Loucy (cell line): Measurements from ENCODE around the gene TRAPPC14.

Experiments used
- EZH2phosphoT487 ChIP-seq: fragments of 200-600 bp; IDR thresholded peaks from 2 replicates; pipeline ENCODE4 v1.6.1; 2018; ENCODE audit warnings: antibody characterized with exemption, mild to moderate bottlenecking, moderate library complexity, borderline replicate concordance
- TF ChIP-seq, protein P1 (sequence below): fragments of 200-600 bp; sonication (generic); conservative IDR thresholded peaks from 2 replicates; pipeline ENCODE4 v1.5.1; 2014; ENCODE audit warnings: mild to moderate bottlenecking, antibody characterized with exemption, low read length

DNA sequence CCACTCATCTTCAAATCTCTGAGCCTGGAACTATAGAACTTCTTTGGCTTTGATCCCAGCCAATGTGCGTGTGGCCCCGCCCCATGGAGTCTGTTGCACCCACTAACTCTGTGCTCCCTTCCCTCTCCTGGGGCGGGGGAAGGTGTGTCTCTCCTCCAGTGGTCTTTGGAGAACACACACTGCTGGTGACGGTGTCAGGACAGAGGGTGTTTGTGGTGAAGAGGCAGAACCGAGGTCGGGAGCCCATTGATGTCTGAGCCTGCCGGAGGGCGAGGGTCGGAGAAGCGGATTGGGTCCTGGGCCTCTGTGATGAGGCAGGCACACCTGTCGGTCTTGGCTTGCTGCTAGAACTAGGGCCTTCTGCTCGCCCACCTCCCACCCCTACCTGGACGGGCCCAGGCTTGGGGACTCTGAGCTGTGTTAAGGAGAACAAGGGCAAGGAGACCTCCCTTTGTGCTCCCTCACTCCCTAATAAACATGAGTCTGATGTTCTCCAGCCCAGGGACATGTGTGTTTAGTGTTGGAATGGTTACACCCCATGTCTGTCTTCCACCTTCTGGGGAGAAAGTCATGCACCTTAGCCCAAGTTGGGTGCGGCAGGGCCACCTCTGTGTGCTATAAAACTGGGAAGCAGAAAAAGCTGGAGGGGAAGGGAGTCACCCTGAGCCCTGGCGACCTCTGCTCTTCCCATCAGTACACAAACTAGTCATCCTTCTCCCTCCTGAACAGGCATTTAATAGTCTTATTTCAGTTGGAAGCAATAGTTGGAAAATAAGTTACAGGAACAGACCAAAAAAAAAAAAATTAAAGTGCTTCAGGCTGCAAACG is 4.6 kb downstream of the TRAPPC14 start:
- TF ChIP-seq, protein P1, sequence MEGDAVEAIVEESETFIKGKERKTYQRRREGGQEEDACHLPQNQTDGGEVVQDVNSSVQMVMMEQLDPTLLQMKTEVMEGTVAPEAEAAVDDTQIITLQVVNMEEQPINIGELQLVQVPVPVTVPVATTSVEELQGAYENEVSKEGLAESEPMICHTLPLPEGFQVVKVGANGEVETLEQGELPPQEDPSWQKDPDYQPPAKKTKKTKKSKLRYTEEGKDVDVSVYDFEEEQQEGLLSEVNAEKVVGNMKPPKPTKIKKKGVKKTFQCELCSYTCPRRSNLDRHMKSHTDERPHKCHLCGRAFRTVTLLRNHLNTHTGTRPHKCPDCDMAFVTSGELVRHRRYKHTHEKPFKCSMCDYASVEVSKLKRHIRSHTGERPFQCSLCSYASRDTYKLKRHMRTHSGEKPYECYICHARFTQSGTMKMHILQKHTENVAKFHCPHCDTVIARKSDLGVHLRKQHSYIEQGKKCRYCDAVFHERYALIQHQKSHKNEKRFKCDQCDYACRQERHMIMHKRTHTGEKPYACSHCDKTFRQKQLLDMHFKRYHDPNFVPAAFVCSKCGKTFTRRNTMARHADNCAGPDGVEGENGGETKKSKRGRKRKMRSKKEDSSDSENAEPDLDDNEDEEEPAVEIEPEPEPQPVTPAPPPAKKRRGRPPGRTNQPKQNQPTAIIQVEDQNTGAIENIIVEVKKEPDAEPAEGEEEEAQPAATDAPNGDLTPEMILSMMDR = no peak
- no peak for TF ChIP-seq EZH2phosphoT487
